HepG2 (cell line): ENCODE results near the gene HES6. TPM values are rescaled to one million over a fixed set of nuclear protein-coding genes. Genes with fewer than 3 reads are reported as not detected.

Experiments used
- CEBPB ChIP-seq: IDR thresholded peaks from 2 replicates; pipeline ENCODE4 v1.6.1; 2011; ENCODE audit warnings: low read depth, low read length, improper control_type of control experiment, borderline replicate concordance
- HOXA3 ChIP-seq: sonication (generic); formaldehyde crosslinking; IDR thresholded peaks from 2 replicates; pipeline ENCODE4 v1.5.0; 2020; ENCODE audit warnings: missing genetic modification reagents
- HOXA5 ChIP-seq: sonication (generic); formaldehyde crosslinking; IDR thresholded peaks from 2 replicates; pipeline ENCODE4 v1.4.0; 2020; ENCODE audit warnings: missing genetic modification reagents
- MAZ ChIP-seq, 2 experiments: sonication (generic) in 1 of 2; formaldehyde crosslinking in 1 of 2; IDR thresholded peaks; 2 replicates each; pipeline versions ENCODE4 v1.5.0 to v1.6.1; 2012 to 2020; ENCODE audit warnings: low read depth in 2 of 2, mild to moderate bottlenecking in 2 of 2, borderline replicate concordance in 1 of 2, improper control_type of control experiment in 1 of 2, low read length in 1 of 2, missing genetic modification reagents in 1 of 2, moderate library complexity in 1 of 2
- MEF2D ChIP-seq: sonication (generic); formaldehyde crosslinking; IDR thresholded peaks from 2 replicates; pipeline ENCODE4 v1.5.1; 2020; ENCODE audit warnings: mild to moderate bottlenecking, missing genetic modification reagents
- PRPF4 ChIP-seq: fragments of 200-400 bp; formaldehyde crosslinking; IDR thresholded peaks from 2 replicates; pipeline ENCODE4 v1.6.1; 2016; ENCODE audit warnings: low read length, low read depth; ENCODE audit not compliant: poor library complexity, severe bottlenecking
- TAF15 ChIP-seq: fragments of 200-400 bp; formaldehyde crosslinking; IDR thresholded peaks from one replicate; pipeline ENCODE4 v1.6.1; 2018; ENCODE audit warnings: mild to moderate bottlenecking, low read depth, low read length; ENCODE audit not compliant: poor library complexity, severe bottlenecking
- TMF1 ChIP-seq: sonication (generic); formaldehyde crosslinking; IDR thresholded peaks from 2 replicates; pipeline ENCODE4 v1.8.1; 2022; ENCODE audit warnings: low read depth, missing genetic modification reagents
- ZFP1 ChIP-seq: IDR thresholded peaks from 2 replicates; pipeline ENCODE4 v1.6.1; 2016
- ZFP90 ChIP-seq: sonication (generic); formaldehyde crosslinking; IDR thresholded peaks from 2 replicates; pipeline ENCODE4 v1.8.0; 2022; ENCODE audit warnings: missing genetic modification reagents, mild to moderate bottlenecking, inconsistent platforms, borderline replicate concordance
- ZKSCAN8 ChIP-seq: IDR thresholded peaks from 2 replicates; pipeline ENCODE4 v1.6.1; 2016; ENCODE audit warnings: borderline replicate concordance, missing genetic modification reagents, missing compliant biosample characterization
- ZNF331 ChIP-seq: sonication (generic); formaldehyde crosslinking; IDR thresholded peaks from 2 replicates; pipeline ENCODE4 v1.4.0; 2020; ENCODE audit warnings: missing genetic modification reagents
- ZNF335 ChIP-seq: sonication (generic); formaldehyde crosslinking; IDR thresholded peaks from 2 replicates; pipeline ENCODE4 v1.4.0; 2020; ENCODE audit warnings: missing genetic modification reagents
- ZNF616 ChIP-seq: sonication (generic); formaldehyde crosslinking; IDR thresholded peaks from 2 replicates; pipeline ENCODE4 v1.5.0; 2020; ENCODE audit warnings: low read depth, mild to moderate bottlenecking, missing genetic modification reagents
- ZNF749 ChIP-seq: sonication (generic); formaldehyde crosslinking; IDR thresholded peaks from 2 replicates; pipeline ENCODE4 v1.8.0; 2022; ENCODE audit warnings: mild to moderate bottlenecking, missing genetic modification reagents, moderate library complexity, borderline replicate concordance
- polyA plus RNA-seq, 8 experiments: library from polyadenylated mRNA; depleted of rRNA in 3 of 8; stranded (reverse) in 7 of 8; unstranded in 1 of 8; fragments of >200 nt; fragmentation: Illumina TruSeq in 4 of 8; extraction: Trizol in 4 of 8; gene quantifications; 2 replicates each; pipeline versions ENCODE4 v1.2.1 to v1.2.3, GENCODE V29; 2011 to 2016; ENCODE audit warnings: low read depth in 4 of 8, missing spikeins in 1 of 8, mixed read lengths in 1 of 8; ENCODE audit not compliant: insufficient read depth in 1 of 8
- total RNA-seq, 5 experiments: library from RNA; depleted of rRNA; stranded (reverse); fragments of >200 nt; fragmentation: Illumina TruSeq; extraction: Trizol; gene quantifications; 2 replicates each; pipeline ENCODE4 v1.2.3, GENCODE V29; 2016; ENCODE audit warnings: low read depth in 1 of 5
- TF ChIP-seq, protein P1 (sequence below): sonication (generic); formaldehyde crosslinking; conservative IDR thresholded peaks from 2 replicates; pipeline ENCODE4 v1.5.0; 2020; ENCODE audit warnings: missing genetic modification reagents
- TF ChIP-seq, protein P2 (sequence below): IDR thresholded peaks from 2 replicates; pipeline ENCODE4 v1.6.1; 2012; ENCODE audit warnings: low read depth, low read length, improper control_type of control experiment

HES6 gene
- total and polyA plus RNA-seq, 2 of the 13 experiments (the other 11 are each of a cell fraction or from before 2014, with no cell fraction given): 19.5 to 82.8 TPM

DNA sequence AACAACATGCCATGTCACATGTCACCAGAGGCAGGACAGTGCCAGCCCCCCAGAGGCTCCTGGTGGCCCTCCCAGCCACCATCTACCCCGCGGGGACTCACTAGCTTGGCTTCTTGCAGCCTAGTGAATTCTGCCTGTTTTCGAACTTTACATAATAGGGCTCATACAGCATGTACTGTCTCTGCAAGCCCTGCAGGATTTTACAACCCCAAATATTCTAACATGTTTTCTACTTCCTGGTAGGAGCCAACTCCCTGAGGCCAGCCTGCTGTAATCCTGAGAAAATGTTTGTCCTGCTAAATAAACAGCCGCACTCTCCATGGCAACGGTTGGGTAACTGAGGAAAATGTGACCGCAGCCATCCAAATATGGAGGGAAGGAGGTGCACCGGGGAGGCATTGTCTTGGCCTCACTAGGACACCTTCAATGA is 45.8 kb upstream of the HES6 start (continued):
- TF ChIP-seq, protein P1, sequence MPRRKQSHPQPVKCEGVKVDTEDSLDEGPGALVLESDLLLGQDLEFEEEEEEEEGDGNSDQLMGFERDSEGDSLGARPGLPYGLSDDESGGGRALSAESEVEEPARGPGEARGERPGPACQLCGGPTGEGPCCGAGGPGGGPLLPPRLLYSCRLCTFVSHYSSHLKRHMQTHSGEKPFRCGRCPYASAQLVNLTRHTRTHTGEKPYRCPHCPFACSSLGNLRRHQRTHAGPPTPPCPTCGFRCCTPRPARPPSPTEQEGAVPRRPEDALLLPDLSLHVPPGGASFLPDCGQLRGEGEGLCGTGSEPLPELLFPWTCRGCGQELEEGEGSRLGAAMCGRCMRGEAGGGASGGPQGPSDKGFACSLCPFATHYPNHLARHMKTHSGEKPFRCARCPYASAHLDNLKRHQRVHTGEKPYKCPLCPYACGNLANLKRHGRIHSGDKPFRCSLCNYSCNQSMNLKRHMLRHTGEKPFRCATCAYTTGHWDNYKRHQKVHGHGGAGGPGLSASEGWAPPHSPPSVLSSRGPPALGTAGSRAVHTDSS (CRISPR knock-in tag): no peak; the same call in 1 of the 2 replicates
- no peak for TF ChIP-seq MAZ (IDR thresholded peaks at IDR 0.05; ENCODE audit: borderline replicate concordance, low read depth, low read length)
- TF ChIP-seq MAZ (CRISPR knock-in tag; IDR thresholded peaks at IDR 0.05; ENCODE audit: low read depth): no peak
- TF ChIP-seq ZNF335: peak; percentile 30; the same call in 1 of the 2 replicates
- TF ChIP-seq ZFP90 (CRISPR knock-in tag): peak; percentile 63; the same call in 1 of the 2 replicates
- TF ChIP-seq HOXA3: peak; percentile 86
- no peak for TF ChIP-seq MEF2D (CRISPR knock-in tag)
- no peak for TF ChIP-seq ZFP1 (CRISPR knock-in tag)
- 0 out of 2 replicates have a peak, but pooled peaks have one; percentile 72 for TF ChIP-seq ZNF331 (CRISPR knock-in tag)
- TF ChIP-seq ZKSCAN8 (CRISPR knock-in tag): peak; percentile 62; the same call in 1 of the 2 replicates
- peak; percentile 49; the same call in 1 of the 2 replicates for TF ChIP-seq HOXA5 (CRISPR knock-in tag)
- TF ChIP-seq ZNF616 (CRISPR knock-in tag): no peak
- TF ChIP-seq, protein P2, sequence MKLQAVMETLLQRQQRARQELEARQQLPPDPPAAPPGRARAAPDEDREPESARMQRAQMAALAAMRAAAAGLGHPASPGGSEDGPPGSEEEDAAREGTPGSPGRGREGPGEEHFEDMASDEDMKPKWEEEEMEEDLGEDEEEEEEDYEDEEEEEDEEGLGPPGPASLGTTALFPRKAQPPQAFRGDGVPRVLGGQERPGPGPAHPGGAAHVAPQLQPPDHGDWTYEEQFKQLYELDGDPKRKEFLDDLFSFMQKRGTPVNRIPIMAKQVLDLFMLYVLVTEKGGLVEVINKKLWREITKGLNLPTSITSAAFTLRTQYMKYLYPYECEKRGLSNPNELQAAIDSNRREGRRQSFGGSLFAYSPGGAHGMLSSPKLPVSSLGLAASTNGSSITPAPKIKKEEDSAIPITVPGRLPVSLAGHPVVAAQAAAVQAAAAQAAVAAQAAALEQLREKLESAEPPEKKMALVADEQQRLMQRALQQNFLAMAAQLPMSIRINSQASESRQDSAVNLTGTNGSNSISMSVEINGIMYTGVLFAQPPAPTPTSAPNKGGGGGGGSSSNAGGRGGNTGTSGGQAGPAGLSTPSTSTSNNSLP: peak; percentile 30; the same call in 1 of the 2 replicates
- TF ChIP-seq ZNF749 (CRISPR knock-in tag): no peak
- TF ChIP-seq PRPF4: no peak
- peak; percentile 95 for TF ChIP-seq CEBPB
- no peak for TF ChIP-seq TAF15
- TF ChIP-seq TMF1 (CRISPR knock-in tag): no peak
